Effector memory CD8-positive, alpha-beta T cell (primary cell): ENCODE results near the gene SNAP47.

Experiments used
- ATAC-seq: fragments of 150-1000 bp; cut with Tn5 transposase; replicated peaks from 2 replicates; pipeline ENCODE4 v1.10.0; 2021; ENCODE audit warnings: mild to moderate bottlenecking, moderate library complexity
- DNase-seq, 3 experiments: peaks; one replicate each; pipeline ENCODE4 v3.0.0; 2021
- H3K27ac Mint-ChIP-seq, 2 donors: one replicate each; pipeline ENCODE4 v1.8.0; 2022; ENCODE audit warnings: mild to moderate bottlenecking in 2 of 2, mixed read lengths in 2 of 2, moderate library complexity in 2 of 2
- H3K27me3 Mint-ChIP-seq, 2 donors: one replicate each; pipeline ENCODE4 v1.8.0; 2022; ENCODE audit warnings: mixed read lengths in 2 of 2
- H3K36me3 Mint-ChIP-seq: one replicate; pipeline ENCODE4 v1.8.0; 2022; ENCODE audit warnings: mild to moderate bottlenecking, moderate library complexity, mixed read lengths; ENCODE audit not compliant: insufficient read depth
- H3K4me1 Mint-ChIP-seq, 2 donors: one replicate each; pipeline ENCODE4 v1.8.0; 2022; ENCODE audit warnings: low read depth in 2 of 2, mixed read lengths in 2 of 2
- H3K4me3 Mint-ChIP-seq, 2 donors: one replicate each; pipeline ENCODE4 v1.8.0; 2022; ENCODE audit warnings: mild to moderate bottlenecking in 2 of 2, mixed read lengths in 2 of 2, moderate library complexity in 2 of 2
- H3K9me3 Mint-ChIP-seq, 2 donors: one replicate each; pipeline ENCODE4 v1.8.0; 2022; ENCODE audit warnings: mixed read lengths in 2 of 2

Gene SNAP47

DNA sequence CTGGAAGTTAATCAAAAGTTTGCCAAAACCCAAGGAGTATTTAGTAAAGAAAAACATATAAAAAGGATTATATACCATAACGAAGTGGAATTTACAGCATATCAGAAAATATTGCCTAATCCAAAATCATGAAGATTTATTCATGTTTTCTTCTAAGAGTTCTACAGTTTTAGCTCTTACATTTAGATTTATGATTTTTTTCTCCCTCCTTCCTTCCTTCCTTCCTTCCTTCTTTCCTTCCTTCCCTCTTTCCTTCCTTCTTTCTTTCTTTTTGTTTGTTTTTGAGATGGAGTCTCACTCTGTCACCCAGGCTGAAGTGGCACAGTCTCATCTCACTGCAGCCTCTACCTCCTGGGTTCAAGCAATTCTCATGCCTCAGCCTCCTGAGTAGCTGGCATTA is 64.5 kb downstream of the SNAP47 start:
- no peaks in the 10 kb centered on the region for H3K9me3 Mint-ChIP-seq
- H3K4me1 Mint-ChIP-seq, result peaks cover 3% of the 10 kb centered on the region in 2 donors
- no peak for DNase-seq
- no peaks in the 10 kb centered on the region for H3K36me3 Mint-ChIP-seq
- ATAC-seq, result no peak
- no peak overlapping the region for H3K27ac Mint-ChIP-seq
- peaks cover 9 to 29% of the 10 kb centered on the region in 2 donors for H3K27me3 Mint-ChIP-seq
- no peak overlapping the region for H3K4me3 Mint-ChIP-seq

DNA sequence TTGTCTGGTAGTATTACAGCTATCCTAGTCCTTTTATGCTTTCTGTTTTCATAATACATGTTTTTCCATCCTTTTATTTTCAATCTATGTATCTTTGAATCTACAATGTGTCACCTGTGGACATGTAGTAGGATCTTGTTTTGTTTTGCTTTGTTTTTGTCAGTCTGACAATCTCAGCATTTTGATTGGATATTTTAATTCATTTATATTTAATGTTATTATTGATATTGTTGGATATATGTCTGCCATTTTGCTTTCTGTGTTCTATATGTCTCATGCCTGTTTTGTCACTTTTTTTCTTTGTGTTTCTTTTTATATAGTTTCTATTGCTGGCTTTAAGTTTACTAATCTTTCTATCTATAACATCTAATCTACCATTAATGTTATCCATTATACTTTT is 68.7 kb downstream of the SNAP47 start:
- H3K27me3 Mint-ChIP-seq, result peaks cover 9 to 30% of the 10 kb centered on the region in 2 donors
- H3K36me3 Mint-ChIP-seq, result no peaks in the 10 kb centered on the region
- H3K4me1 Mint-ChIP-seq, result peaks cover 2 to 17% of the 10 kb centered on the region in 2 donors

DNA sequence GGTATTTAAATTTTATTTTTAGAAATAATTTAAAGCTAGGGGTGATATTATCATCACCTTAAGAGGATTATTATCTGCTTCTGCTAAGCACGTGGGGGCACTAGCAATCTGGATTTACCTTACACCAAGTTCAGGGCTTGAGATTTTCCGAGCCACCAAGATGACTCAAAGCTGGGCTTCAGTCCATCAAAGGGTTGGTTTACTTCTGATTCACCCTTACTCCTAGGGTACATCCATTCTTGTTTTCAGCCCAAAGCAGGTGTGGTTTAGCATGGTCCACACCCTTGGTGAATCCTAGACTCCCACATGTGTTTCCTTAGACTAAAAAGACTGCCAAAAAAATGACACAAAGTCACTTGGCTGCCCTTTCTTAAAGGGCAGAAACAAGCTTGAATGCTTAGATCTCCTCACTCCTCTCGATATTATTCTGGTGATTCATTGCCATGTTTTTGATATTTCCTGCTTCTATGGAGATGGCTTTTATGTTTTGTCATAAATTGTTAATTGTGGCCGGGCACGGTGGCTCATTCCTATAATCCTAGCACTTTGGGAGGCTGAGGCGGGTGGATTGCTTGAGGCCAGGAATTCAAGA is 70.5 kb downstream of the SNAP47 start:
- Mint-ChIP-seq H3K9me3 (no peaks in the 10 kb centered on the region), H3K4me1 (peaks cover 4 to 16% of the 10 kb centered on the region in 2 donors), H3K36me3 (no peaks in the 10 kb centered on the region), H3K27me3 (peaks cover 9 to 30% of the 10 kb centered on the region in 2 donors), H3K27ac (no peak overlapping the region), H3K4me3 (no peak overlapping the region)
- ATAC-seq, result no peak
- DNase-seq, result no peak

More for the DNA sequence above, 68.7 kb downstream of the SNAP47 start:
- H3K4me3 Mint-ChIP-seq, result no peak overlapping the region
- ATAC-seq, result no peak
- no peak for DNase-seq
- H3K9me3 Mint-ChIP-seq, result no peaks in the 10 kb centered on the region
- no peak overlapping the region for H3K27ac Mint-ChIP-seq

DNA sequence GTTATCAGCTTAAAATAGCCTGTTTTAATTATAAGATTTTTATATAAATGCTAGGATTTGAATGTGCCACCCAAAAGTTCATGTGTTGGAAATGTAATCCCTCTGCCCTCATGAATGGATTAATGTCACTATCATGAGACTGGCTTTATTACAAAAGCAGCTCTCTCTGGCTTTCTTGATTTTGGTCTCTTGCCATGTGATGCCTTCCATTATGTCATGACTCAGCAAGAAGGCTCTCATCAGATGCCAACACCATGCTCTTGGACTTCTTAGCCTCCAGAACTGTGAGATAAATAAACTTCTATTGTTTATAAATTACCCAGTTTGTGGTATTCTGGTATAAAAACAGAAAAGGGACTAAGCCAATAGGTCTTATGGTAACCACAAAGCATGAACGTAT is 73.3 kb downstream of the SNAP47 start:
- no peak for ATAC-seq
- Mint-ChIP-seq H3K4me1 (peaks cover 4 to 16% of the 10 kb centered on the region in 2 donors), H3K36me3 (no peaks in the 10 kb centered on the region), H3K27ac (no peak overlapping the region), H3K27me3 (peaks cover 3 to 20% of the 10 kb centered on the region in 2 donors), H3K9me3 (peaks cover 3 to 11% of the 10 kb centered on the region in 2 donors), H3K4me3 (no peak overlapping the region)
- no peak for DNase-seq

DNA sequence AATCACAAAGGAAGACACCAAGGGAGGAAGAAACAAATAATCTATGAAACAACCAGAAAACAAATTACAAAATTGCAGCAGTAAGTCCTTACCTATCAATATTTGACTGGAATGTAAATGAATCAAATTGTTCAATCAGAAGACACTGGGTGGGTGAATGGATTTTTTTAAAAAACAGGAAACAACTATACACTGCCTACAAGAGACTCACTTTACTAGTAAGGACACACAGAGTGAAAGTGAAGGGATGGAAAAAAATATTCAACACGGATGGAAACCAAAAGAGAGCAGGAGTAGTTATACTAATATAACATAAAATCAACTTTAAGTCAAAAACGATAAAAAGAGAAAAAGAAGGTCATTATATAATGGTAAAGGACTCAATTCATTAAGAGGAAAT is 73.8 kb downstream of the SNAP47 start:
- ATAC-seq, result no peak
- H3K4me3 Mint-ChIP-seq, result no peak overlapping the region
- H3K27me3 Mint-ChIP-seq, result peaks cover 0 to 16% of the 10 kb centered on the region in 2 donors
- no peak for DNase-seq
- H3K4me1 Mint-ChIP-seq, result peaks cover 4 to 16% of the 10 kb centered on the region in 2 donors
- no peak overlapping the region for H3K27ac Mint-ChIP-seq
- no peaks in the 10 kb centered on the region for H3K36me3 Mint-ChIP-seq
- peaks cover 3 to 12% of the 10 kb centered on the region in 2 donors for H3K9me3 Mint-ChIP-seq

DNA sequence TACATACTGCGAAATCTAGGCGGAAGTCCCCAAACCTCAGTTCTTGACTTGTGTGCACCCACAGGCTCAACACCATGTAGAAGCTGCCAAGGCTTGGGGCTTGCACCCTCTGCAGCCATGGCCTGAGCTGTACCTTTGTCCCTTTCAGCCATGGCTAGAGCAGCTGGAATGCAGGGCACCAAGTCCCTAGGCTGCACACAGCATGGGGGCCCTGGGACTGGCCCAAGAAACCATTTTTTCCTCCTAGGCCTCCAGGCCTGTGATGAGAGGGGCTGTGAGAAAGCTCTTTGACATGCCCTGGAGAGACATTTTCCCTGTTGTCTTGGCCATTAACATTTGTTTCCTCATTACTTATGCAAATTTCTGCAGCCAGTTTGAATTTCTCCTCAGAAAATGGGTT is 78.7 kb downstream of the SNAP47 start:
- ATAC-seq, result no peak

DNA sequence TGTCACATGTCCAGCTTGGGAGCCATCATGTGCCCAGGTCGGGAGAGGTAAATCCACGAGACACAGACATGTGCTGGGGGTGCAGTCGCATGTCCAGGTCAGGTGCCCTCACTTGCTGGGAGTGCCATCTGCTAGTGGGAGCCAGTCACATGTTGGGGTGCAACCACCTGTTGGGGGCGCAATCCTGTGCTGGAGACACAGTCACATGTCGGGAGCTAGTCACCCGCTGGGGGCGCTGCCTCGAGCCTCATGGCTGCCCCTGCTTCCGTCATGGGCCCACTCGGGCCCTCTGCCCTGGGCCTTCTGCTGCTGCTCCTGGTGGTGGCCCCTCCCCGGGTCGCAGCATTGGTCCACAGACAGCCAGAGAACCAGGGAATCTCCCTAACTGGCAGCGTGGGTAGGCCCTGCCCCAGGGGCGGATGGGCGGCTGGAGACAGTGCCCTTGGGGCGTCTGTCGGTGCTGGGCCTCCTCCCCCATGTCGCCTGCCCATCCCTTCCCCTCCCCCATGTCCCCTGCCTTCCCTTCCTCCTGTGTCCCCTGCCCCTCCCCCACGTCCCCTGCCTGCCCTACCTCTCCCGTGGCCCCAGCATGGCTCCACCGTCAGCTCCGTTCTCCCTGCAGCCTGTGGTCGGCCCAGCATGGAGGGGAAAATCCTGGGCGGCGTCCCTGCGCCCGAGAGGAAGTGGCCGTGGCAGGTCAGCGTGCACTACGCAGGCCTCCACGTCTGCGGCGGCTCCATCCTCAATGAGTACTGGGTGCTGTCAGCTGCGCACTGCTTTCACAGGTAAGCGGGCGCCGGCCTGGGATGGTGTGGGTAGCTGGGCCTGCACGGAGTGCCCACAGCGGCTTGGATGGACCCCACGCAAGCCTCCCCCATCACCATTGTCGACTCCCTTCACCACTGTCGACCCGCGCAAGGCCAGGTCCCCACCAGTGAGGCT is 80.5 kb downstream of the SNAP47 start, which contains the start of gene PRSS38:
TSS of gene PRSS38 (plus strand) at position 208 of the 942 bp plus-strand sequence. CDS start at position 250, 42 bp downstream.
- no peak within 1 kb of the TSS for H3K27ac Mint-ChIP-seq
- H3K4me3 Mint-ChIP-seq, result no peak within 1 kb of the TSS

More for the DNA sequence above, 78.7 kb downstream of the SNAP47 start:
- H3K27me3 Mint-ChIP-seq, result no peaks in the 10 kb centered on the region
- H3K4me3 Mint-ChIP-seq, result no peak overlapping the region
- H3K4me1 Mint-ChIP-seq, result peaks cover 7 to 13% of the 10 kb centered on the region in 2 donors
- H3K27ac Mint-ChIP-seq, result no peak overlapping the region
- H3K36me3 Mint-ChIP-seq, result no peaks in the 10 kb centered on the region
- DNase-seq, result no peak
- H3K9me3 Mint-ChIP-seq, result peaks cover 7 to 19% of the 10 kb centered on the region in 2 donors

DNA sequence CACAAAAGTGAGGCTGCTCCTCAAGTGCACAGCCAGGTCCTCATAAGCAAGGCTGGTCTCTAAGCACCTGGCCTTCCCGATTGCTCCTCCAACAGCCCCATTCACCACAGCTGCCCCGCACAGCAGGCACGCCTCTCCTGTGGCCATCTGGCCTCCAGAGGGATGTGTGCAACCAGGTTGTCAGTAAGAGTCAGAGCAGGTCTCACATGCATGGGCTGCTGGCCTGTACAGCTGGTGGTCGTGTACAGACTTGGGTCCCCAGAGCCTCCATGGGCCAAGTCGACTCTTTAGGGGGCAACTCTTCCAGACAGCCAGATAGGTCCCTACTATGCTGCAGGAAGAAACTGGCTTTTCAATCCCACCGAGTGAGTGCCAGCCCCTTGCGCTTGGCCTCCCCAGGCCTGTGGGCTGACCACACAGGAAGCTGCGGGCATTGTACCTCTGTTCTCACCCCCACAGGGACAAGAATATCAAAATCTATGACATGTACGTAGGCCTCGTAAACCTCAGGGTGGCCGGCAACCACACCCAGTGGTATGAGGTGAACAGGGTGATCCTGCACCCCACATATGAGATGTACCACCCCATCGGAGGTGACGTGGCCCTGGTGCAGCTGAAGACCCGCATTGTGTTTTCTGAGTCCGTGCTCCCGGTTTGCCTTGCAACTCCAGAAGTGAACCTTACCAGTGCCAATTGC is 81.7 kb downstream of the SNAP47 start:
- H3K9me3 Mint-ChIP-seq, result peaks cover 7 to 19% of the 10 kb centered on the region in 2 donors
- H3K4me3 Mint-ChIP-seq, result peak overlapping the region; percentile 36 to 69
- peaks cover 5 to 11% of the 10 kb centered on the region in 2 donors for H3K4me1 Mint-ChIP-seq
- ATAC-seq (peak; percentile 94), DNase-seq (peak in 2 of 3 experiments; percentile 21 to 30)
- H3K36me3 Mint-ChIP-seq, result no peaks in the 10 kb centered on the region
- peak overlapping the region; percentile 8 to 80 for H3K27ac Mint-ChIP-seq
- H3K27me3 Mint-ChIP-seq, result no peaks in the 10 kb centered on the region

More for the DNA sequence above, 80.5 kb downstream of the SNAP47 start, which contains the start of gene PRSS38:
- H3K4me1 Mint-ChIP-seq, result peaks cover 5 to 11% of the 10 kb centered on the region in 2 donors
- no peaks in the 10 kb centered on the region for H3K36me3 Mint-ChIP-seq
- H3K27me3 Mint-ChIP-seq, result no peaks in the 10 kb centered on the region
- DNase-seq (no peak), ATAC-seq (no peak)
- H3K9me3 Mint-ChIP-seq, result peaks cover 7 to 19% of the 10 kb centered on the region in 2 donors

DNA sequence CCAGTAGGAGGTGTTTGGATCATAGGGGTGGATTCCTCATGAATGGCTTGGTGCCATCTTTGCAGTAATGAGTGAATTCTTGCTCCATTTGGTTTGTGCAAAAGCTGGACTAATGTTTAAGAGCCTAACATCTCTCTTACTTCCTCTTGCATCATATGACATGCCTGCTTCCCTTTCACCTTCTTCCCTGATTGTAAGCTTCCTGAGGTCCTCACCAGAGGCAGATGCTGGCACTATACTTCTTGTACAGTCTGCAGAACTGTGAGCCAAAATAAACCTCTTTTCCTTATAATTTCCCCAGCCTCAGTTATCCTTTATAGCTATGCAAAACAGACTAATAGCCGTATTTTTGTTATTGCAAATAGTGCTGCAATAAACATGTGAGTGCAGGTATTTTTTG is 88.3 kb downstream of the SNAP47 start:
- H3K4me1 Mint-ChIP-seq, result peaks cover 11 to 16% of the 10 kb centered on the region in 2 donors
- H3K9me3 Mint-ChIP-seq, result peaks cover 0 to 2% of the 10 kb centered on the region in 2 donors
- H3K36me3 Mint-ChIP-seq, result no peaks in the 10 kb centered on the region
- ATAC-seq (no peak), DNase-seq (no peak)
- H3K27me3 Mint-ChIP-seq, result peaks cover 11 to 23% of the 10 kb centered on the region in 2 donors
- H3K4me3 Mint-ChIP-seq, result no peak overlapping the region
- no peak overlapping the region for H3K27ac Mint-ChIP-seq

DNA sequence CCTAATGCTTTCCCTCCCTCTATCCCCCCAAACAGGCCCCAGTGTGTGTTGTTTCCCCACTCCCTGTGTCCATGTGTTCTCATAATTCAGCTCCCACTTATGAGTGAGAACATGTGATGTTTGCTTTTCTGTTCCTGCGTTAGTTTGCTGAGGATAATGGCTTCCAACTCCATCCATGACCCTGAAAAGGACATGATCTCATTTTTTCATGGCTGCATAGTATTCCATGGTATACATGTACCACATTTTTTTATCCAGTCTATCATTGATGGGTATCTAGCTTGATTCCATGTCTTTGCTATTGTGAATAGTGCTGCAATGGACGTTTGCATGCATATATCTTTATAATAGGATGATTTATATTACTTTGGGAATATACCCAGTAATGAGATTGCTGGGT is 89.0 kb downstream of the SNAP47 start:
- Mint-ChIP-seq H3K27me3 (peaks cover 11 to 23% of the 10 kb centered on the region in 2 donors), H3K36me3 (no peaks in the 10 kb centered on the region), H3K4me3 (no peak overlapping the region), H3K27ac (no peak overlapping the region), H3K9me3 (peaks cover 0 to 2% of the 10 kb centered on the region in 2 donors), H3K4me1 (peaks cover 18 to 22% of the 10 kb centered on the region in 2 donors)
- no peak for DNase-seq
- no peak for ATAC-seq

DNA sequence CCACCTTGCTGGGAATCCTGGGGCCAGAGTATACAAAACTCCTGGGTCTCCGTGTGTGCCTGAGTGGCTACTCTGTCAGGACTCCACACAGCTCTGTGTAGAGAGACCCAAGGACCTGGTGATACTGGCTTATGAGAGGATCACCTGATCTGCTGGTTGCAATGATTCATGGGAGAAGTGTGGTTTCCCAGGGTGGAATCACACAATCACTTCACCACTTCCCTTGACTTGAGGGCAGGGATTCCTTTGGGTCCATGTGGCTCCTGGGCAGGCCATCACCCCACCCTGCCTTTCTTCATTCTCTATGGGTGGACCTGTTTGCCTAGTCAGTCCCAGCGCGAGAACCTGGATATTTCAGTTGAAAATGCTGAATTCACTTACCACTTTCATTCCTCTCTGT is 93.6 kb downstream of the SNAP47 start:
- peaks cover 11 to 29% of the 10 kb centered on the region in 2 donors for H3K27me3 Mint-ChIP-seq
- H3K27ac Mint-ChIP-seq, result no peak overlapping the region
- DNase-seq (no peak), ATAC-seq (peak; percentile 59)
- H3K4me3 Mint-ChIP-seq, result peak overlapping the region in 1 of 2 donors; percentile 7
- H3K36me3 Mint-ChIP-seq, result peaks cover 3% of the 10 kb centered on the region
- H3K4me1 Mint-ChIP-seq, result peaks cover 19 to 23% of the 10 kb centered on the region in 2 donors
- H3K9me3 Mint-ChIP-seq, result peaks cover 0 to 2% of the 10 kb centered on the region in 2 donors
